Activated CD8-positive, alpha-beta T cell treated with anti-CD3 and anti-CD28 coated beads for 36 hours (primary cell): ENCODE results near the gene DNAAF3. TPM values are rescaled to one million over a fixed set of nuclear protein-coding genes. Genes with fewer than 3 reads are reported as not detected.
A peak's percentile ranks its signal among the peaks of the same experiment; 100 is the strongest.

ENCODE experiments used
- ATAC-seq: fragments of 200-7000 bp; cut with Tn5 transposase; one replicate; pipeline ENCODE4 v1.10.0; 2021; ENCODE audit warnings: mild to moderate bottlenecking, moderate library complexity
- CTCF ChIA-PET: fragments of 350-600 bp; sonication (Branson Sonifier 250); formaldehyde crosslinking; loops from one replicate; lab custom pipeline; 2021; ENCODE audit warnings: antibody characterized with exemption; lab: Charles Lee
- POLR2A ChIA-PET: fragments of 350-600 bp; sonication (Branson Sonifier 250); formaldehyde crosslinking; loops from one replicate; lab custom pipeline; 2021; ENCODE audit warnings: antibody characterized with exemption; lab: Charles Lee
- DNase-seq: peaks from one replicate; pipeline ENCODE4 v3.0.0-alpha.2; 2020
- H3K27ac Mint-ChIP-seq: one replicate; pipeline ENCODE4 v1.8.0; 2021; ENCODE audit warnings: mild to moderate bottlenecking, mixed read lengths
- H3K27me3 Mint-ChIP-seq: one replicate; pipeline ENCODE4 v1.8.0; 2021; ENCODE audit warnings: mixed read lengths
- H3K36me3 Mint-ChIP-seq: one replicate; pipeline ENCODE4 v1.8.0; 2021; ENCODE audit warnings: low read depth, mixed read lengths
- H3K4me1 Mint-ChIP-seq: one replicate; pipeline ENCODE4 v1.8.0; 2021; ENCODE audit warnings: low read depth, mixed read lengths
- H3K4me3 Mint-ChIP-seq: one replicate; pipeline ENCODE4 v1.8.0; 2021; ENCODE audit warnings: mild to moderate bottlenecking, moderate library complexity, mixed read lengths
- H3K9me3 Mint-ChIP-seq: one replicate; pipeline ENCODE4 v1.8.0; 2021; ENCODE audit warnings: mixed read lengths
- intact Hi-C: fragments of 100-400 bp; cut with micrococcal nuclease; formaldehyde crosslinking; loops from one replicate; pipeline ENCODE4 v1.10.0; 2022
- total RNA-seq, 2 experiments: library from RNA; stranded (reverse); gene quantifications; one replicate each; pipeline ENCODE4 v1.2.3, GENCODE V29; 2021
- TF ChIP-seq, protein P1 (sequence below): fragments of 200-600 bp; IDR thresholded peaks from one replicate; pipeline ENCODE4 v1.8.0; 2022; ENCODE audit warnings: antibody characterized with exemption, mild to moderate bottlenecking

Gene DNAAF3
- total RNA-seq, 2 experiments from 2014 or later, result not detected

DNA sequence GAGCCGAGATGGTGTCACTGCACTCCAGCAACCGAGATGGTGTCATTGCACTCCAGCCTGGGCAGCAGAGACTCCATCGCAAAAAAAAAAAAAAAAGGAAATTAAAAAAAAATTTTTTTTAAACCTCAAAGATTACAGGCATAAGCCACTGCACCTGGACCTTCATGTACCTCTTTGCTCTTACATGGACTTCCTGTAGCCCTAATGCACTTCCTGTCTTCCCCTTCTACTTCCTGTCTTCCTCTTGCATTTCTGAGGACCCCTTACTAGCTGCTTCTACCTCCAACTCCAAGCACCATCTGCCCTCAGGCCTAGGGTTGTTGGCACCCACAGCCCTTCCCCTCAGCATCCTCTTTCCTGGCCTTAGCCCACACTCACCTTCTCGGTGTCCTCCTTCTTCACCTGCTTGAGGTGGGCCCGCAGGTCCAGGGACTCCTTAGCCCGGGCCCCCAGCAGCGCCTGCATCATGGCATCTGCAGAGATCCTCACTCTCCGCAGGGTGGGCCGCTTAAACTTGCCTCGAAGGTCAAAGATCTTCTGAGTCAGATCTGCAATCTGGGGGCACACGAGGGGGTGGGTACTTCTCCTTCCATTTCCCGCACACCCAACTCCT lies 12.7 kb downstream of the DNAAF3 start:
- H3K9me3 Mint-ChIP-seq, result peaks cover 10% of the 10 kb centered on the region
- H3K27me3 Mint-ChIP-seq, result peaks cover 33% of the 10 kb centered on the region
- H3K36me3 Mint-ChIP-seq, result no peaks in the 10 kb centered on the region
- H3K4me1 Mint-ChIP-seq, result peaks cover 22% of the 10 kb centered on the region
- H3K4me3 Mint-ChIP-seq, result no peak overlapping the region
- no peak for DNase-seq
- ChIA-PET CTCF (interaction anchor here (0.6 kb wide), 1 partner anchor 12 kb away, joined by 3 read pairs; no protein-coding TSS in a partner anchor), POLR2A (no interaction called here)
- intact Hi-C loops, result no loop called here
- no peak overlapping the region for H3K27ac Mint-ChIP-seq
- ATAC-seq, result no peak
- TF ChIP-seq, protein P1, sequence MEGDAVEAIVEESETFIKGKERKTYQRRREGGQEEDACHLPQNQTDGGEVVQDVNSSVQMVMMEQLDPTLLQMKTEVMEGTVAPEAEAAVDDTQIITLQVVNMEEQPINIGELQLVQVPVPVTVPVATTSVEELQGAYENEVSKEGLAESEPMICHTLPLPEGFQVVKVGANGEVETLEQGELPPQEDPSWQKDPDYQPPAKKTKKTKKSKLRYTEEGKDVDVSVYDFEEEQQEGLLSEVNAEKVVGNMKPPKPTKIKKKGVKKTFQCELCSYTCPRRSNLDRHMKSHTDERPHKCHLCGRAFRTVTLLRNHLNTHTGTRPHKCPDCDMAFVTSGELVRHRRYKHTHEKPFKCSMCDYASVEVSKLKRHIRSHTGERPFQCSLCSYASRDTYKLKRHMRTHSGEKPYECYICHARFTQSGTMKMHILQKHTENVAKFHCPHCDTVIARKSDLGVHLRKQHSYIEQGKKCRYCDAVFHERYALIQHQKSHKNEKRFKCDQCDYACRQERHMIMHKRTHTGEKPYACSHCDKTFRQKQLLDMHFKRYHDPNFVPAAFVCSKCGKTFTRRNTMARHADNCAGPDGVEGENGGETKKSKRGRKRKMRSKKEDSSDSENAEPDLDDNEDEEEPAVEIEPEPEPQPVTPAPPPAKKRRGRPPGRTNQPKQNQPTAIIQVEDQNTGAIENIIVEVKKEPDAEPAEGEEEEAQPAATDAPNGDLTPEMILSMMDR, result no peak

DNA sequence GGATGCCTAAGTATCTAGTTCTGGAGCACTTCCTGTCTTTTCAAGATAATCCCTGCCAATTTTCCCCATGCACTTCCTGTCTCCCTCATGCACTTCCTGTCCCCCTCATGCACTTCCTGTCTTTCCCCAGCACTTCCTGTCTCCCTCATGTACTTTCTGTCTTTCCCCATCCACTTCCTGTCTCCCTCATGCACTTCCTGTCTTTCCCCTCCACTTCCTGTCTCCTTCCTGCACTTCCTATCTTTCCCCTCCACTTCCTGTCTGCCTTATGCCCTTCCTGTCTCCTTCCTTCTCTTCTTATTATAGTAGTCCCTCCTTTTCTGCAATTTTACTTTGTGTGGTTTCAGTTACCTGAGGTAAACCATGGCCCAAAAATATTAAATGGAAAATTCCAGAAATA lies 14.4 kb downstream of the DNAAF3 start:
- H3K9me3 Mint-ChIP-seq, result peaks cover 10% of the 10 kb centered on the region
- intact Hi-C loops, result no loop called here
- CTCF ChIA-PET, result interaction anchor here (1.6 kb wide), 1 partner anchor 8 kb away, joined by 8 read pairs; no protein-coding TSS in a partner anchor
- peaks cover 22% of the 10 kb centered on the region for H3K4me1 Mint-ChIP-seq
- H3K4me3 Mint-ChIP-seq, result no peak overlapping the region
- POLR2A ChIA-PET, result interaction anchor here (1.5 kb wide), 1 partner anchor 11 kb away, joined by 5 read pairs; no protein-coding TSS in a partner anchor
- DNase-seq (no peak), ATAC-seq (no peak)
- no peaks in the 10 kb centered on the region for H3K36me3 Mint-ChIP-seq
- peak overlapping the region; percentile 44 for H3K27ac Mint-ChIP-seq
- TF ChIP-seq, protein P1, result no peak
- H3K27me3 Mint-ChIP-seq, result peaks cover 29% of the 10 kb centered on the region

DNA sequence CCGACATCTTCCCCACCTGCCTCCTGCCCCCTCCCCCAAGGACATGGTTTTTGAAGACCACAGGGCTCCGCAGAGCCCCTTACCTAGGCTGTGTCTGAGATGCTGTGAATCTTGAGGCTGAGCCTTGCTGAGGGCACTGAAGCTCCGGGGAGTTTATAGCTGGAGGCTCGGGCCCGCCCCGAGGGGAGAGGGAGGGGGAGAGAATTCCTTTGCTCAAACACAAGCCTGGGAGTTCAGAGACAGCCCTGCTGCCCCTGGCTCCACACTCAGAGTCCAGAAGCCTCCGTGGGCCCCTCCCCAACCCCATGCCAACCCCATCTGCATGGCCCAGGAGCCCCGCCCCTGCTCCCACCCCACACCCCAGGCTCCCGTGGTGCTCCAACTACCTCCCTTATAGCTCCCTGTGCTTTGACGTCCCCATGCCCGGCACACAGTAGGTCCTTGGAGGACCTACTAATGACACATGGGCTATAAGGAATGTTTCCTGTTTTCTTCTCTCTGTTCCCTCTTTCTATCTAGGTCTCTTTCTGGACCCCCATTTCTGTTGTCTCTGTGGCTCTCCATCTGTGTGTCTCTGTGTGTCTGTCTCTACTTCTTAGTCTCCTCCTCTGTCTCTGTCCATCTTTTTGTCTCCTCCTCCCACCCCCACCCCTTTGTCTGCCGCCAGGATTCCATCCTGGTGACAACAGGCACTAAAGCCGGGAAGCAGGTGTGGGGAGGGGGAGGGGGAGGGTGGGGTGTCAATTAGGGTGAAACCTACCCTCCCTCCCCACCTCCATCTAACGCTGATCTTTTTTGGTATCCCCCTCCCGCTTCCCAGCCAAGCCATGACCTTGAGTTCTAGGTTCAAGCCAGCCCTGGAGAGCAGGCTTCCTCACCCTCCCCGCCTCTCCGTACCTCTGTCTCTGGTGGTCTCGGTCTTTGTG lies 17.1 kb downstream of the DNAAF3 start, which contains the start of gene TNNT1:
TSS of gene TNNT1 (minus strand) at position 129 of the 926 bp plus-strand sequence. CDS start 2,049 bp downstream, outside the sequence.
- no peak for ATAC-seq
- Mint-ChIP-seq H3K4me3 (no peak within 1 kb of the TSS), H3K4me1 (peaks cover 16% of the 10 kb centered on the region), H3K27me3 (peaks cover 33% of the 10 kb centered on the region), H3K36me3 (no peaks in the 10 kb centered on the region), H3K27ac (no peak within 1 kb of the TSS), H3K9me3 (peaks cover 10% of the 10 kb centered on the region)
- ChIA-PET POLR2A (no interaction called here), CTCF (no interaction called here)
- intact Hi-C loops, result no loop called here
- TF ChIP-seq, protein P1, result no peak
- no peak for DNase-seq

DNA sequence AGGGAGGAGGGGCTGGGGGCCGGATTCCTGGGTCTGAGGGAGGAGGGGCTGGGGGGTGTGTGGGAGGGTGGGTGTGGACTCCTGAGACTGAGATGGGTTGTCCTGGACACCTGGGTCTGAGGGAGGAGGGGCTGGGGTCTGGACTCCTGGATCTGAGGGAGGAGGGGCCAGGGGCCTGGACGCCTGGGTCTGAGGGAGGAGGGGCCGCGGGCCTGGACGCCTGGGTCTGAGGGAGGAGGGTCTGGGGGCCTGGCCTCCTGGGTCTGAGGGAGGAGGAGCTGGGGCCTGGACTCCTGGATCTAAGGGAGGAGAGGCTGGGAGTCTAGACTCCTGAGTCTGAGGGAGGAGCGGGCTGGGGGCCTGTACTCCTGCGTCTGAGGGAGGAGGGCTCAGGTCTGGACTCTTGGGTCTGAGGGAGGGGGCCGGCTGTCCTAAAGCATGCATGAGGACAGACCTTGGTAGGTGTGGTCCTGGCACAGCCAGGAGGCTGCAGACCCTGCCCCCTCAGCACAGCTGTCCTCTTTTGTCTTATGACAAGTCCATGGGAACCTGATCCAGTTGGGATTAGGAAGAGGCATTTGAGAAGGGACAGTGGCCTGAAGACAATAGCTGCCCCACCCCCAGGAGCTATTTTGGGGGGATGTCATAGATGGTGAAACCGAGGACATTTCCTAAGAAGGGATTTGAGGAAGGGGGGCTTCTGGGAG lies 18.7 kb downstream of the DNAAF3 start:
- Mint-ChIP-seq H3K36me3 (no peaks in the 10 kb centered on the region), H3K9me3 (peaks cover 10% of the 10 kb centered on the region), H3K27me3 (peaks cover 43% of the 10 kb centered on the region), H3K4me1 (peaks cover 10% of the 10 kb centered on the region), H3K27ac (no peak overlapping the region), H3K4me3 (no peak overlapping the region)
- DNase-seq (no peak), ATAC-seq (no peak)
- ChIA-PET POLR2A (no interaction called here), CTCF (no interaction called here)
- TF ChIP-seq, protein P1, result no peak
- intact Hi-C loops, result no loop called here
